WERI-Rb-1 (cell line): ENCODE measurements around the gene ATP2B2.

Source experiments
- DNase-seq: peaks from one replicate; pipeline ENCODE4 v3.0.0-alpha.2; 2020
- H3K27ac ChIP-seq: fragments of 250-450 bp; sonication (Bioruptor Pico); 2 replicates; pipeline ENCODE4 v1.5.1; 2020; ENCODE audit warnings: mild to moderate bottlenecking, moderate library complexity
- H3K27me3 ChIP-seq: fragments of 250-450 bp; sonication (Bioruptor Pico); 2 replicates; pipeline ENCODE4 v1.5.1; 2021; ENCODE audit warnings: mild to moderate bottlenecking, low read depth, moderate library complexity; ENCODE audit not compliant: insufficient read depth, severe bottlenecking
- H3K36me3 ChIP-seq: fragments of 250-450 bp; sonication (Bioruptor Pico); 2 replicates; pipeline ENCODE4 v1.5.1; 2020; ENCODE audit warnings: mild to moderate bottlenecking, moderate library complexity
- H3K4me3 ChIP-seq: 2 replicates; pipeline ENCODE4 v1.5.1; 2011; ENCODE audit warnings: low read depth, mild to moderate bottlenecking, control low read depth, low read length
- H3K9me3 ChIP-seq: fragments of 250-450 bp; sonication (Bioruptor Pico); 2 replicates; pipeline ENCODE4 v1.5.1; 2021; ENCODE audit warnings: mild to moderate bottlenecking, moderate library complexity; ENCODE audit not compliant: severe bottlenecking
- CTCF ChIP-seq: IDR thresholded peaks from 2 replicates; pipeline ENCODE4 v1.5.1; 2011; ENCODE audit warnings: low read depth, mild to moderate bottlenecking, control low read depth, inconsistent platforms, low read length

Gene ATP2B2

GRCh38 chr3:10534066-10534465 lies 28.7 kb upstream of the ATP2B2 start:
- no peak for DNase-seq

GRCh38 chr3:10533737-10534023 lies 28.3 kb upstream of the ATP2B2 start:
- H3K9me3 ChIP-seq = no peaks in the 10 kb centered on the region
- no peak overlapping the region for H3K4me3 ChIP-seq
- no peak for DNase-seq
- H3K36me3 ChIP-seq = no peaks in the 10 kb centered on the region
- H3K27me3 ChIP-seq = no peaks in the 10 kb centered on the region
- TF ChIP-seq CTCF = no peak
- no peak overlapping the region for H3K27ac ChIP-seq

More at GRCh38 chr3:10534066-10534465, 28.7 kb upstream of the ATP2B2 start:
- H3K27me3 ChIP-seq = no peaks in the 10 kb centered on the region
- H3K4me3 ChIP-seq = no peak overlapping the region
- no peak overlapping the region for H3K27ac ChIP-seq
- no peak for TF ChIP-seq CTCF
- no peaks in the 10 kb centered on the region for H3K9me3 ChIP-seq
- H3K36me3 ChIP-seq = no peaks in the 10 kb centered on the region

- Histone ChIP-seq H3K36me3 (no peaks in the 10 kb centered on the region), H3K9me3 (no peaks in the 10 kb centered on the region), H3K4me3 (no peak overlapping the region), H3K27me3 (no peaks in the 10 kb centered on the region), H3K27ac (no peak overlapping the region)
- no peak for TF ChIP-seq CTCF
- no peak for DNase-seq
These were observed 27.8 kb upstream of the ATP2B2 start for GRCh38 chr3:10532939-10533736.

GRCh38 chr3:10531031-10531430 lies 25.6 kb upstream of the ATP2B2 start:
- Histone ChIP-seq H3K27me3 (no peaks in the 10 kb centered on the region), H3K36me3 (no peaks in the 10 kb centered on the region), H3K4me3 (no peak overlapping the region), H3K9me3 (no peaks in the 10 kb centered on the region), H3K27ac (no peak overlapping the region)
- DNase-seq = no peak
- no peak for TF ChIP-seq CTCF

- no peaks in the 10 kb centered on the region for H3K36me3 ChIP-seq
- H3K27ac ChIP-seq = no peak overlapping the region
- no peaks in the 10 kb centered on the region for H3K9me3 ChIP-seq
- H3K27me3 ChIP-seq = no peaks in the 10 kb centered on the region
- no peak for TF ChIP-seq CTCF
- no peak overlapping the region for H3K4me3 ChIP-seq
- DNase-seq = no peak
These were observed 24.9 kb upstream of the ATP2B2 start for GRCh38 chr3:10530241-10530640.

- DNase-seq = no peak
- Histone ChIP-seq H3K4me3 (no peak overlapping the region), H3K27me3 (no peaks in the 10 kb centered on the region), H3K9me3 (no peaks in the 10 kb centered on the region), H3K36me3 (no peaks in the 10 kb centered on the region), H3K27ac (no peak overlapping the region)
- TF ChIP-seq CTCF = no peak
These were observed 24.4 kb upstream of the ATP2B2 start for GRCh38 chr3:10529809-10530208.
